HCT116 (cell line): ENCODE data around the gene EXOSC7. TPM values are rescaled to one million over a fixed set of nuclear protein-coding genes. Genes with fewer than 3 reads are reported as not detected.

Source experiments
- ATAC-seq: fragments of 200-7000 bp; cut with Tn5 transposase; 2 replicates; pipeline ENCODE4 v1.9.1; 2020; ENCODE audit warnings: mild to moderate bottlenecking, moderate library complexity
- BruUV-seq: library from RNA; stranded (reverse); fragments of 400-500 nt; replicated peaks from 2 replicates; lab custom pipeline; 2021; lab: Mats Ljungman, UMichigan
- CTCF ChIA-PET: fragments of 300-600 bp; sonication (Branson Sonifier 250); formaldehyde crosslinking; loops from one replicate; lab custom pipeline; 2021; ENCODE audit warnings: antibody characterized with exemption; lab: Charles Lee
- POLR2A ChIA-PET: fragments of 300-600, 350-600 bp; sonication (Branson Sonifier 250); formaldehyde crosslinking; loops from one replicate; lab custom pipeline; 2021; ENCODE audit warnings: antibody characterized with exemption; lab: Charles Lee
- RAD21 ChIA-PET, 2 experiments: fragments of 300-600 bp; sonication (Branson Sonifier 250); formaldehyde crosslinking; loops; one replicate each; lab custom pipeline; 2023; ENCODE audit warnings: low total read pairs in 2 of 2; ENCODE audit not compliant: uncharacterized antibody in 2 of 2, unreplicated experiment in 2 of 2, low non-redundant PET in 1 of 2; lab: Charles Lee
- DNase-seq: peaks from one replicate; pipeline ENCODE4 v3.0.0-alpha.2; 2010; ENCODE audit warnings: low read depth, low spot score
- H2AFZ ChIP-seq: fragments of 200-600 bp; shearing (Covaris generic), sonication (generic); 2 replicates; pipeline ENCODE4 v1.6.1; 2017; ENCODE audit warnings: low read depth, mixed run types, mixed read lengths, antibody characterized with exemption, low read length; ENCODE audit not compliant: poor library complexity, severe bottlenecking
- H3K27ac ChIP-seq: 2 replicates; pipeline ENCODE4 v1.5.1; 2012; ENCODE audit warnings: low read depth, low read length
- H3K27me3 ChIP-seq: fragments of 200-600 bp; sonication (generic); 2 replicates; pipeline ENCODE4 v1.6.1; 2016; ENCODE audit warnings: mixed run types, low read length, mixed read lengths; ENCODE audit not compliant: insufficient read depth
- H3K36me3 ChIP-seq, 2 experiments: fragments of 200-500 bp in 1 of 2; fragments of 200-600 bp in 1 of 2; sonication (Bioruptor generic) in 1 of 2; sonication (generic) in 1 of 2; 2 replicates each; pipeline versions ENCODE4 v1.5.1 to v1.6.1; 2014 to 2016; ENCODE audit warnings: low read length in 2 of 2, inconsistent platforms in 1 of 2, mixed read lengths in 1 of 2, mixed run types in 1 of 2; ENCODE audit not compliant: insufficient read depth in 2 of 2, control insufficient read depth in 1 of 2
- H3K4me1 ChIP-seq, 2 experiments: fragments of 200-600 bp in 1 of 2; sonication (generic) in 1 of 2; 2 replicates each; pipeline versions ENCODE4 v1.5.1 to v1.6.1; 2012 to 2017; ENCODE audit warnings: low read length in 2 of 2, inconsistent platforms in 1 of 2, mild to moderate bottlenecking in 1 of 2, mixed read lengths in 1 of 2, mixed run types in 1 of 2, moderate library complexity in 1 of 2; ENCODE audit not compliant: insufficient read depth in 2 of 2, control insufficient read depth in 1 of 2
- H3K4me2 ChIP-seq: fragments of 200-600 bp; sonication (generic); 2 replicates; pipeline ENCODE4 v1.6.1; 2017; ENCODE audit warnings: mixed run types, low read length, mixed read lengths
- H3K4me3 ChIP-seq, 2 experiments: fragments of 200-600 bp in 1 of 2; sonication (generic) in 1 of 2; replicated peaks in 1 of 2; 2 replicates each; pipeline ENCODE4 v1.5.1; 2011 to 2016; ENCODE audit warnings: low read length in 2 of 2, control low read depth in 1 of 2, low read depth in 1 of 2, mild to moderate bottlenecking in 1 of 2, mixed read lengths in 1 of 2, mixed run types in 1 of 2
- H3K79me2 ChIP-seq: fragments of 200-600 bp; sonication (generic); 2 replicates; pipeline ENCODE4 v1.6.1; 2017; ENCODE audit warnings: mild to moderate bottlenecking, mixed run types, low read length, moderate library complexity, mixed read lengths; ENCODE audit not compliant: insufficient read depth
- H3K9ac ChIP-seq: fragments of 200-600 bp; sonication (generic); 2 replicates; pipeline ENCODE4 v1.6.1; 2016; ENCODE audit warnings: low read length, mixed read lengths
- H3K9me2 ChIP-seq: fragments of 200-600 bp; sonication (generic), shearing (Covaris generic); 2 replicates; pipeline ENCODE4 v1.6.1; 2017; ENCODE audit warnings: mixed run types, mild to moderate bottlenecking, moderate library complexity; ENCODE audit not compliant: insufficient read depth
- H3K9me3 ChIP-seq, 2 experiments: fragments of 200-500 bp in 1 of 2; fragments of 200-600 bp in 1 of 2; sonication (Bioruptor generic) in 1 of 2; sonication (generic) in 1 of 2; 2 replicates each; pipeline ENCODE4 v1.6.1; 2014 to 2017; ENCODE audit warnings: low read length in 2 of 2, mixed read lengths in 2 of 2, inconsistent platforms in 1 of 2, low read depth in 1 of 2, mild to moderate bottlenecking in 1 of 2, mixed run types in 1 of 2, moderate library complexity in 1 of 2; ENCODE audit not compliant: control insufficient read depth in 1 of 2, insufficient read depth in 1 of 2
- H4K20me1 ChIP-seq: fragments of 200-600 bp; sonication (generic), shearing (Covaris generic); 2 replicates; pipeline ENCODE4 v1.6.1; 2017; ENCODE audit warnings: mixed run types, mild to moderate bottlenecking, moderate library complexity; ENCODE audit not compliant: insufficient read depth
- EZH2 ChIP-seq: fragments of 200-600 bp; sonication (generic); IDR thresholded peaks from 2 replicates; pipeline ENCODE4 v1.6.1; 2017; ENCODE audit warnings: antibody characterized with exemption, mixed run types
- FOSL1 ChIP-seq: IDR thresholded peaks from 2 replicates; pipeline ENCODE4 v1.6.1; 2012; ENCODE audit warnings: low read depth
- JUND ChIP-seq: IDR thresholded peaks from 2 replicates; pipeline ENCODE4 v1.6.1; 2012
- MAX ChIP-seq: IDR thresholded peaks from 2 replicates; pipeline ENCODE4 v1.6.1; 2012
- POLR2AphosphoS5 ChIP-seq: IDR thresholded peaks from 2 replicates; pipeline ENCODE4 v1.6.1; 2011; ENCODE audit warnings: mild to moderate bottlenecking, low read depth, low read length, moderate library complexity
- RAD21 ChIP-seq: IDR thresholded peaks from 2 replicates; pipeline ENCODE4 v1.6.1; 2012; ENCODE audit warnings: low read depth, mild to moderate bottlenecking
- SIN3A ChIP-seq: IDR thresholded peaks from 2 replicates; pipeline ENCODE4 v1.6.1; 2012; ENCODE audit warnings: low read depth
- SP1 ChIP-seq: IDR thresholded peaks from 2 replicates; pipeline ENCODE4 v1.6.1; 2012; ENCODE audit warnings: low read depth
- SRF ChIP-seq: IDR thresholded peaks from 2 replicates; pipeline ENCODE4 v1.6.1; 2012; ENCODE audit warnings: low read depth
- TCF7L2 ChIP-seq: IDR thresholded peaks from 2 replicates; pipeline ENCODE4 v1.7.0; 2011; ENCODE audit warnings: borderline replicate concordance, inconsistent platforms; ENCODE audit not compliant: insufficient read depth, insufficient read length; ENCODE audit errors: extremely low read depth
- YY1 ChIP-seq: IDR thresholded peaks from 2 replicates; pipeline ENCODE4 v1.6.1; 2011; ENCODE audit warnings: low read length, low read depth, moderate library complexity, mild to moderate bottlenecking; ENCODE audit not compliant: insufficient replicate concordance; ENCODE audit errors: extremely low read depth
- ZFX ChIP-seq: fragments of 450-650 bp; IDR thresholded peaks from 2 replicates; pipeline ENCODE4 v1.6.1; 2017
- ZNF274 ChIP-seq: fragments of 200-500 bp; sonication (Bioruptor generic); IDR thresholded peaks from 2 replicates; pipeline ENCODE4 v1.6.1; 2014; ENCODE audit warnings: mild to moderate bottlenecking, low read depth, low read length, inconsistent platforms
- intact Hi-C: fragments of 100-400 bp; cut with micrococcal nuclease; formaldehyde crosslinking; loops from 2 replicates; pipeline ENCODE4 v1.10.0; 2022
- total RNA-seq: library from RNA; stranded (reverse); gene quantifications from one replicate; pipeline ENCODE4 v1.2.1, GENCODE V29; 2021; ENCODE audit not compliant: unreplicated experiment
- TF ChIP-seq, protein P1 (sequence below): IDR thresholded peaks from 2 replicates; pipeline ENCODE4 v1.6.1; 2012

The EXOSC7 gene
- total RNA-seq, 1 experiment from 2014 or later: 72.6 TPM

- TF ChIP-seq SRF: no peak
- no peak for TF ChIP-seq ZNF274
- TF ChIP-seq YY1: no peak
- TF ChIP-seq, protein P1, sequence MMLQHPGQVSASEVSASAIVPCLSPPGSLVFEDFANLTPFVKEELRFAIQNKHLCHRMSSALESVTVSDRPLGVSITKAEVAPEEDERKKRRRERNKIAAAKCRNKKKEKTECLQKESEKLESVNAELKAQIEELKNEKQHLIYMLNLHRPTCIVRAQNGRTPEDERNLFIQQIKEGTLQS: no peak
- TF ChIP-seq EZH2: no peak
- TF ChIP-seq RAD21: no peak
- TF ChIP-seq JUND: no peak
- TF ChIP-seq MAX: no peak
- no peak for TF ChIP-seq FOSL1
- TF ChIP-seq POLR2AphosphoS5: no peak
- no peak for TF ChIP-seq TCF7L2
- TF ChIP-seq SIN3A: no peak
- TF ChIP-seq SP1: no peak
- no peak for TF ChIP-seq ZFX
- H3K27ac ChIP-seq: no peak overlapping the region
- H2AFZ ChIP-seq: no peak overlapping the region
- H3K4me1 ChIP-seq: peaks cover 0 to 10% of the 10 kb centered on the region in 2 experiments; a peak in 2 of 4 replicates
- no peak for ATAC-seq
- H3K9ac ChIP-seq: no peak overlapping the region
- RAD21 ChIA-PET: no interaction called here
- no peaks in the 10 kb centered on the region for H3K27me3 ChIP-seq
- POLR2A ChIA-PET: no interaction called here
- DNase-seq: no peak
- H3K4me3 ChIP-seq: no peak overlapping the region
- peaks cover 22% of the 10 kb centered on the region for H3K79me2 ChIP-seq
- H3K4me2 ChIP-seq: no peak overlapping the region
- no peaks in the 10 kb centered on the region; the same call in 1 of the 2 replicates for H4K20me1 ChIP-seq
- no TSS peak for BruUV-seq
- H3K36me3 ChIP-seq: peaks cover 31 to 50% of the 10 kb centered on the region in 2 experiments; a peak in 3 of 4 replicates
- H3K9me3 ChIP-seq: no peaks in the 10 kb centered on the region
- CTCF ChIA-PET: no interaction called here
- no peaks in the 10 kb centered on the region for H3K9me2 ChIP-seq
- intact Hi-C loops: loop anchor here (10.0 kb wide), 1 partner anchor 465 kb away; no protein-coding TSS in a partner anchor
Measured at GRCh38 chr3:44999782-45000181, 23.7 kb downstream of the EXOSC7 start.
